H1 (cell line): ENCODE measurements around the gene NHS. TPM values are rescaled to one million over a fixed set of nuclear protein-coding genes. Genes with fewer than 3 reads are reported as not detected.

Source experiments
- CREB1 ChIP-seq: IDR thresholded peaks from 2 replicates; pipeline ENCODE4 v1.6.1; 2012; ENCODE audit warnings: inconsistent platforms
- EGR1 ChIP-seq: IDR thresholded peaks from 2 replicates; pipeline ENCODE4 v1.6.1; 2011; ENCODE audit warnings: low read depth, low read length, borderline replicate concordance
- JUND ChIP-seq: IDR thresholded peaks from 2 replicates; pipeline ENCODE4 v1.6.1; 2011; ENCODE audit warnings: mild to moderate bottlenecking, improper control_type of control experiment, low read length
- SIRT6 ChIP-seq: IDR thresholded peaks from one replicate; pipeline ENCODE4 v1.7.1; 2012; ENCODE audit warnings: low read length, inconsistent platforms
- polyA plus RNA-seq, 7 experiments: library from polyadenylated mRNA; depleted of rRNA in 3 of 7; stranded (reverse) in 5 of 7; unstranded in 2 of 7; fragments of >200 nt in 5 of 7; fragments of 200-250 nt in 2 of 7; gene quantifications; 1 replicate in 5 of 7; 2 replicates in 1 of 7; 4 replicates in 1 of 7; pipeline versions ENCODE4 v1.2.1 to v1.2.3, GENCODE V29; 2011 to 2013; ENCODE audit warnings: missing spikeins in 2 of 7, mixed read lengths in 2 of 7
- total RNA-seq: library from RNA; stranded (reverse); fragmentation: NEBNext Ultra II Directional; extraction: Animal tissue kit (Norgen Biotek cat#: 25700); gene quantifications from 2 replicates; pipeline ENCODE4 v1.2.1, GENCODE V29; 2021

The NHS gene
- total and polyA plus RNA-seq, 2 of the 8 experiments (the other 6 are each of a cell fraction or from before 2014, with no cell fraction given): 2.2 to 6.7 TPM

DNA sequence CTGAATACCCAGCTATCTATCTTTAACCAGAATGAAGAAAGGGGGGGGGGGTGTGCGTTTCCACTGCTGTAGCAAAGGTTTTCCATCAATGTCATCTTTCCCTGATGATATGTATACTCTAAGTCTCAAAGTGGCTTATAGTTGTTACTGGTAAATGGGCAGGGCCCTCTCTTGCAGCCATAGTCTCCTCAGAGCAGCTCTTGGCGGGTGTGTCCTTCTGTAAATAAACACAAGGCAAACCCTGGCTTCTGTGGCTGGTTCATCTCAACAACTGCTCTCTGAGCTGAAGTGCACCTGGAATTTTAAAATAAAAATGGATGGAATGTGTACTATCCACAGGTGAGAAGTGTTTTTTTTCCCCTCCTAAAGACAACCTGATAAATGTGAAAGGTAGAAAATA is 304.8 kb downstream of the NHS start (continued):
- TF ChIP-seq CREB1 (no peak), JUND (no peak), EGR1 (no peak), SIRT6 (no peak)
